HepG2 (cell line): ENCODE results near the gene HELLS. TPM values are rescaled to one million over a fixed set of nuclear protein-coding genes. Genes with fewer than 3 reads are reported as not detected.

Experiments
- ATAC-seq: fragments of 200-7000 bp; cut with Tn5 transposase; 3 replicates; pipeline ENCODE4 v1.9.1; 2020; ENCODE audit warnings: mild to moderate bottlenecking, moderate library complexity
- BruUV-seq: library from RNA; stranded (reverse); fragments of 400-500 nt; replicated peaks from 2 replicates; lab custom pipeline; 2021; lab: Mats Ljungman, UMichigan
- CTCF ChIA-PET: fragments of 300-600 bp; formaldehyde crosslinking; extraction: SDS; loops from one replicate; lab custom pipeline; 2021; ENCODE audit warnings: low total read pairs, inconsistent platforms, low intra/inter-chr PET ratio; lab: Yijun Ruan, JAX
- POLR2A ChIA-PET: fragments of 350-600 bp; sonication (Branson Sonifier 250); formaldehyde crosslinking; loops from one replicate; lab custom pipeline; 2020; ENCODE audit warnings: antibody characterized with exemption, inconsistent platforms; lab: Yijun Ruan, JAX
- DNase-seq: peaks from one replicate; pipeline ENCODE4 v3.0.0-alpha.2; 2015; ENCODE audit warnings: low spot score
- FAIRE-seq: peaks from 3 replicates; lab custom pipeline; 2011; peaks lifted over from hg19 to GRCh38; lab: Jason Lieb, UNC
- H2AFZ ChIP-seq: one replicate; pipeline ENCODE4 v1.6.1; 2011; ENCODE audit warnings: low read length, inconsistent platforms
- H3K27ac ChIP-seq: fragments of 300-600 bp; 3 replicates; pipeline ENCODE4 v1.8.0; 2011; ENCODE audit warnings: mixed run types, mild to moderate bottlenecking, mixed read lengths, low read length, inconsistent platforms; ENCODE audit not compliant: insufficient read depth; ENCODE audit errors: extremely low read length
- H3K27me3 ChIP-seq, 2 experiments: fragments of 200-600 bp in 1 of 2; 2 replicates in 1 of 2; 3 replicates in 1 of 2; pipeline versions ENCODE4 v1.6.0 to v1.8.0; 2011; ENCODE audit warnings: low read length in 2 of 2, mild to moderate bottlenecking in 2 of 2, moderate library complexity in 2 of 2, inconsistent platforms in 1 of 2; ENCODE audit not compliant: insufficient read depth in 2 of 2, control insufficient read depth in 1 of 2
- H3K36me3 ChIP-seq, 2 experiments: fragments of 200-600 bp in 1 of 2; replicated peaks in 1 of 2; 2 replicates in 1 of 2; 3 replicates in 1 of 2; pipeline versions ENCODE4 v1.5.1 to v1.8.0; 2011; ENCODE audit warnings: low read length in 2 of 2, inconsistent platforms in 1 of 2; ENCODE audit not compliant: insufficient read depth in 2 of 2, control insufficient read depth in 1 of 2
- H3K4me1 ChIP-seq: 2 replicates; pipeline ENCODE4 v1.5.1; 2012; ENCODE audit warnings: low read length, inconsistent platforms; ENCODE audit not compliant: insufficient read depth
- H3K4me2 ChIP-seq: 2 replicates; pipeline ENCODE4 v1.6.0; 2011; ENCODE audit warnings: low read depth, low read length, inconsistent platforms
- H3K4me3 ChIP-seq, 3 experiments: fragments of 200-600 bp in 1 of 3; sonication (generic), shearing (Covaris generic) in 1 of 3; replicated peaks in 1 of 3; 2 replicates each; pipeline ENCODE4 v1.5.1; 2011 to 2016; ENCODE audit warnings: low read length in 3 of 3, inconsistent platforms in 2 of 3, low read depth in 2 of 3, mild to moderate bottlenecking in 2 of 3, control low read depth in 1 of 3, mixed read lengths in 1 of 3; ENCODE audit not compliant: insufficient read depth in 1 of 3
- H3K79me2 ChIP-seq: one replicate; pipeline ENCODE4 v1.6.1; 2011; ENCODE audit warnings: low read length, inconsistent platforms; ENCODE audit not compliant: insufficient read depth
- H3K9ac ChIP-seq: 2 replicates; pipeline ENCODE4 v1.6.0; 2011; ENCODE audit warnings: mild to moderate bottlenecking, low read depth, low read length, inconsistent platforms; ENCODE audit not compliant: insufficient read depth
- H3K9me3 ChIP-seq: 2 replicates; pipeline ENCODE4 v1.5.1; 2012; ENCODE audit warnings: mild to moderate bottlenecking, low read length
- H4K20me1 ChIP-seq: 2 replicates; pipeline ENCODE4 v1.6.0; 2011; ENCODE audit warnings: inconsistent platforms, mild to moderate bottlenecking, low read length, moderate library complexity; ENCODE audit not compliant: insufficient read depth
- CHD4 ChIP-seq: fragments of 200-600 bp; sonication (generic); IDR thresholded peaks from 2 replicates; pipeline ENCODE4 v1.7.0; 2017; ENCODE audit warnings: mild to moderate bottlenecking, low read length, borderline replicate concordance
- FOXJ3 ChIP-seq: sonication (generic); formaldehyde crosslinking; IDR thresholded peaks from 2 replicates; pipeline ENCODE4 v1.4.0; 2020; ENCODE audit warnings: missing genetic modification reagents, mild to moderate bottlenecking, borderline replicate concordance
- KLF6 ChIP-seq: IDR thresholded peaks from 2 replicates; pipeline ENCODE4 v1.8.0; 2016; ENCODE audit warnings: missing biosample characterization, missing genetic modification reagents
- SIX1 ChIP-seq: sonication (generic); formaldehyde crosslinking; IDR thresholded peaks from 2 replicates; pipeline ENCODE4 v1.4.0; 2020; ENCODE audit warnings: missing genetic modification reagents, borderline replicate concordance
- SNAPC4 ChIP-seq: sonication (generic); formaldehyde crosslinking; IDR thresholded peaks from 2 replicates; pipeline ENCODE4 v1.4.0; 2020; ENCODE audit warnings: mild to moderate bottlenecking, missing genetic modification reagents
- SNRNP70 ChIP-seq: fragments of 200-400 bp; formaldehyde crosslinking; IDR thresholded peaks from 2 replicates; pipeline ENCODE4 v1.6.1; 2017; ENCODE audit warnings: mild to moderate bottlenecking, low read depth, low read length, moderate library complexity
- TRAFD1 ChIP-seq: sonication (generic); formaldehyde crosslinking; IDR thresholded peaks from 2 replicates; pipeline ENCODE4 v1.5.1; 2020; ENCODE audit warnings: missing genetic modification reagents, mild to moderate bottlenecking, borderline replicate concordance
- ZNF431 ChIP-seq: sonication (generic); formaldehyde crosslinking; IDR thresholded peaks from 2 replicates; pipeline ENCODE4 v1.9.0; 2022; ENCODE audit warnings: missing genetic modification reagents, low read depth, mild to moderate bottlenecking, borderline replicate concordance
- ZNF800 ChIP-seq: sonication (generic); formaldehyde crosslinking; IDR thresholded peaks from 2 replicates; pipeline ENCODE4 v1.4.0; 2020; ENCODE audit warnings: missing genetic modification reagents
- WGBS: methylation state at CpG from one replicate; pipeline ENCODE4 v1.1.6; 2017; ENCODE audit warnings: low lambda C conversion rate; 5-methylcytosine and 5-hydroxymethylcytosine counted together
- in situ Hi-C: cut with HindIII; loops from 2 replicates; pipeline ENCODE4 v1.10.0; 2017; ENCODE audit warnings: low pct_unique_long_range_greater_than_20kb; ENCODE audit not compliant: extremely low pct_ligation_motif_present
- intact Hi-C: fragments of 100-400 bp; cut with micrococcal nuclease; formaldehyde crosslinking; loops from one replicate; pipeline ENCODE4 v1.10.0; 2022; ENCODE audit not compliant: unreplicated experiment
- polyA plus RNA-seq, 8 experiments: library from polyadenylated mRNA; depleted of rRNA in 3 of 8; stranded (reverse) in 7 of 8; unstranded in 1 of 8; fragments of >200 nt; fragmentation: Illumina TruSeq in 4 of 8; extraction: Trizol in 4 of 8; gene quantifications; 2 replicates each; pipeline versions ENCODE4 v1.2.1 to v1.2.3, GENCODE V29; 2011 to 2016; ENCODE audit warnings: low read depth in 4 of 8, missing spikeins in 1 of 8, mixed read lengths in 1 of 8; ENCODE audit not compliant: insufficient read depth in 1 of 8
- total RNA-seq, 5 experiments: library from RNA; depleted of rRNA; stranded (reverse); fragments of >200 nt; fragmentation: Illumina TruSeq; extraction: Trizol; gene quantifications; 2 replicates each; pipeline ENCODE4 v1.2.3, GENCODE V29; 2016; ENCODE audit warnings: low read depth in 1 of 5

Gene HELLS
- total and polyA plus RNA-seq, 2 of the 13 experiments (the other 11 are each of a cell fraction or from before 2014, with no cell fraction given) = 22.6 to 84.6 TPM

GRCh38 chr10:94623572-94623971 is 78.0 kb downstream of the HELLS start:
- no peak for DNase-seq
- no TSS peak for BruUV-seq
- intact Hi-C loops = loop anchor here (10.0 kb wide), 1 partner anchor 511 kb away; no protein-coding TSS in a partner anchor
- Histone ChIP-seq H4K20me1 (no peaks in the 10 kb centered on the region), H3K27ac (no peak overlapping the region), H3K9me3 (no peaks in the 10 kb centered on the region), H3K9ac (no peak overlapping the region), H3K4me3 (no peak overlapping the region), H3K4me1 (no peaks in the 10 kb centered on the region), H3K36me3 (no peaks in the 10 kb centered on the region), H2AFZ (no peak overlapping the region), H3K27me3 (no peaks in the 10 kb centered on the region), H3K79me2 (no peaks in the 10 kb centered on the region), H3K4me2 (no peak overlapping the region)
- no peak for ATAC-seq
- FAIRE-seq = no peak
- CTCF ChIA-PET = no interaction called here
- WGBS = 12% methylated on average over 2 of the region's 2 CpGs
- POLR2A ChIA-PET = no interaction called here
- in situ Hi-C loops = no loop called here
- TF ChIP-seq SNAPC4 (CRISPR knock-in tag) (no peak), FOXJ3 (CRISPR knock-in tag) (no peak), ZNF431 (CRISPR knock-in tag) (no peak), KLF6 (CRISPR knock-in tag) (no peak), SIX1 (CRISPR knock-in tag) (no peak), SNRNP70 (no peak), TRAFD1 (CRISPR knock-in tag) (no peak), CHD4 (no peak), ZNF800 (CRISPR knock-in tag) (no peak)
